Raji (cell line): ENCODE data around the gene MGAT5B.

Experiments used
- POLR2A ChIP-seq: IDR thresholded peaks from 2 replicates; pipeline ENCODE4 v1.6.1; 2011; ENCODE audit warnings: low read depth, low read length, control low read depth; ENCODE audit not compliant: insufficient read depth

MGAT5B gene

DNA sequence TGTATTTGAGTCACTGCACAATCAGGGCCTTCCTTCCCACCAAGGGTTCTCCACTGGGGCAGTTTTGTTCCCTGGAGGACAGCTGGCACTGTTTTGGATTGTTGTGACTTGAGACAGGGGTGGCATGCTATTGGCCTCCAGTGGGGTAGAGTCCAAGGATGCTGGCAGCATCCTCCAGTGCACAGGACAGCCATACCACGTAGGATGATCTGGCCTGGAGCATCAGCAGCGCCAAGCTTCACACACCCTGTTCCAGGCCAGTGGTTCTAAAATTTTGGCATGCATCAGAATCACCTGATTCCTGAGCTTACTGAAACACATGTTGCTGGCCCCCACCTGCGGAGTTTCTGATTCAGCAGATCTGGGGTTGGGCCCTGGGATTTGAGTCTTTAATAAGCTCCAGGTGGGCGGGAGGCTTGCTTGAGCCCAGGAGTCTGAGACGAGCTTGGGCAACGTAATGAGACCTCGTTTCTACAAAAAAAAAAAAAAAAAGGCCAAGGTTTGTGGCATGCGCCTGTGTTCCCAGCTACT is 83.2 kb downstream of the MGAT5B start:
- no peak for TF ChIP-seq POLR2A

DNA sequence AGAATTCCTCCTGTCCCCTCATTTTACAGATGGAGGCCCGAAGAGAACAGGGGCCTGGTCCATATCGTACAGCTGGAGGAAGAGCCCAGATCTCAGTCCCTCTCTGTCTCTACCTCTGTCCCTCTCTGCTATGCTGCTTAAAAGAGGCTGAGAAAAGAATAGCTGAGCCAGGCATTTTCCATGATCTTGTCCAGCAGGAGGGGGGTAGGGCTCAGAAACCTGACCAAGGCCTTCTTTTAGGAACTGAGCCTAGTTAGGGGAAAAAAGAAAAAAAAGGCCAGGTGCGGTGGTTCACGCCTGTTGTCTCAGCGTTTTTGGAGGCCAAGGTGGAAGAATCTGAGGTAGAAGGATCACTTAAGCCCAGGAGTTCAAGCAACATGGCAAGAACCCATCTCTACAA is 84.2 kb downstream of the MGAT5B start:
- TF ChIP-seq POLR2A = no peak

DNA sequence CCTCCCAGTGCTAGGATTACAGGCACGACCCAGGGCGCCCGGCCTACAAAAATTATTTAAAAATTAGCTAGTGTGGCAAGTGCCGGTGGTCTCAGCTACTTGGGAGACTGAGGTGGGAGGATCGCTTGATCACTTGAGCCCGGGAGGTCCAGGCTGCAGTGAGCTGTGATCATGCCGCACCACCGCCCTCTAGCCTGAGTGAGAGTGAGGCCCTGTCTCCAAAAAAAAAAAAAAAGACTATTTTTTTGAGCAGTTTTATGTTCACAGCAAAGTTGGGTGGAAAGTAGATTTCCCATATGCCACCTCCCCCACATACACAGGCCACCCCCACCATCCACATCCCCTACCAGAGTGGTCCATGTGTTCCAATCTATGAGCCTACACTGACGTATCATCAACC is 84.9 kb downstream of the MGAT5B start:
- 0 out of 2 replicates have a peak, but pooled peaks have one; percentile 9 for TF ChIP-seq POLR2A

DNA sequence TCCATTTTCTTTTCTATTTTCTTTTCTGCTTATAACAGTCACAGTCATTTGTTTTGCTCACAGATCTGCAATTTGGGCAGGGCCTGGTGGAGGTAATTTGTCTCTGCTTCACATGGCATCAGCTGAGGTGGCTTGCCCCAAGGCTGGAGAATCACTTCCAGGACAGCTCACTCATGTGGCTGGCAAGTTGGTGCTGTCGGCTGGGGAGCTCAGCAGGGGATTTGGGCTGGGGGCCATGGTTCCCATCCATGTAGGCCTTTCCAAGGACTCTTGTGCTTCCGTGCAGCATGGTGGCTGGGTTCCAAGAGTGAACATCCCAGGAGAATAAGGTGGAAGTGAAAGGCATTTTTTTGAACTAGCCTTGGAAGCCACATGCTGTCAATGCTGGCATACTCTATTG is 85.7 kb downstream of the MGAT5B start:
- no peak for TF ChIP-seq POLR2A

DNA sequence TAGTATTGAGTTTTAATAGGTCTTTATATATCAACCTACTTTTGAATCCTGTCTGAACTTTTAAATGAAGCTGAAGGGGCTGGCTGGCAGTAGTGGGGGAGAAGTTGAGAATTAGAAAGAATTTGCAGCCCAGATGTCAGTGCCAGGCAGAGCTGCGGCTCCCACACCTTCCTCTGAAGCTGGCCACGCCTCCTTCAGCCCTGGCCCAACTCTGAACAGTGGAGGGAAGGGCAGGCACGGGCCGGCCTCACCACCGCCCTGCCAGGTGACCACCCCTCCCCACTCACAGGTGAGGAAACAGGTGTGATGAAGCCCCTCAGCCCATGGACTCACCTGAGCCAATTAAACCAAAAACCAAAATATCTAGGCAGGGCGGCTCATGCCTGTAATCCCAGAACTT is 87.0 kb downstream of the MGAT5B start:
- TF ChIP-seq POLR2A = no peak

DNA sequence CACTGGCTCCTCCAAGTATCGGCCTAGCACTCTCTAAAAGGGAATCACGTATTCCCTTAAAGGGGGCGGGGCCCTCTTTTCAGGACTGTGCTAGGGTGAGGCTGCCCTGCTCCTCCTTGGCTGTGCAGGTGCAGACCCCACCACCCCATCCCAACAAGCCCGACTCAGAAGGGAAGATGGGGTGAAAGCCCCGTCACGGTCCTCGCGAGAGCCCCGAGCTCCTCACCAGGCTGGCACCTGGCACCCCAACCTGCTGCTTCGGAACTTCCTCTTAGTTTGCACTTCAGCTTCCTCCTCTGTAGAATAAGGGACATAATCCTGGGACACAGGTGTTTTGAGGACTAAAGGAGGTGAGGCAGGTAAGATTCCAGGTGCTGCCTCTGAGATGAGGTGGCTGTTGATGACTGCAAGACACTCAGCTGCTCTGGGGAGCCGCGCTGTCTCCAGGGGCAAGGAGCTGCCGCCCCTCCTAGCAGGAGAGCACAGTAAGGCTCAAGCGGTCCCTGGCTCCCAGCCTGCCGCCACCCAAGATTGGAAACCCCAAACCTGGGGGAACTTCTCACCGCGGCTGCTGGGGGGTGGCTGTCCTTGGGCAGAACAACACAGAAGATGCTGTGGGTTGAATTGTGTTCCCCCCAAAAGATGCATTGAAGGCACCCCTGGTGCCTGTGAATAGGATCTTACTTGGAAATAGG is 88.8 kb downstream of the MGAT5B start:
- TF ChIP-seq POLR2A = no peak; the same call in 1 of the 2 replicates

DNA sequence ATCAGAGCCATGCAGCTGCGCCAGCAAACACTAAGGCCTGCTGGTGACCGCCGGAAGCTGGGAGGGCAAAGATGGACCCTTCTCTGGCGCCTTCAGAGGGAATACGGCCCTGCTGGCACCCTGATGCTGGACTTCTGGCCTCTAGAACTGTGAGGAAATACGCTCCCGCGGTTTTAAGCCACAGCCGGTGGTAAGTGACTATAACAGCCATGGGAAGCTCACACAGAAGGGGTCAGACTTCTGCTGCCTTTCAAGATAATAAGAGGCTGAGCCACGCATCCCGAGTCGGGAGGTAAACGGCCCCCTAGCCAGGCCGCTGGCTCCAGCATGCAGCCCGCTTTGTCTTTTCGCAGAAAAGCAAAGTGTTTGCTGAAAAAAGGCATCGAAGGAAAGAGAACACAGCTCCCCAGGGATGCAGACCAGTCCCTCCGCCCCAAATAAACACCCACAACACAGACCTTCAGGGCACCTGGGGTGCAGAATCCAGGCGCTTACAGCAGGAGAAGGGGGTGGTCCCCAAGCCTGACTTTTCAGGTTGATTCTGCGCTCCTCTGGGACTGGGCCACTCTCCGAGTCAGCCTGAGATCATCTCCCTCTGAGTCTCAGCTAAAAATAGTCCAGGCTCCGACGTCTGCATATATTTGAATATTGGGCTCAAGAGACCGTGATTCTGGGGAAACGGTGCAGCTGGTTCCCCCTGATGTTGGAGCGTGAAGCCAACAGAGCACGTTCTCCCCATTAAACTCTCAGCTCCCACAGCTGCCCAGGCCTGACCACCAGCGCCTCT is 89.7 kb downstream of the MGAT5B start:
- TF ChIP-seq POLR2A = peak; percentile 39

DNA sequence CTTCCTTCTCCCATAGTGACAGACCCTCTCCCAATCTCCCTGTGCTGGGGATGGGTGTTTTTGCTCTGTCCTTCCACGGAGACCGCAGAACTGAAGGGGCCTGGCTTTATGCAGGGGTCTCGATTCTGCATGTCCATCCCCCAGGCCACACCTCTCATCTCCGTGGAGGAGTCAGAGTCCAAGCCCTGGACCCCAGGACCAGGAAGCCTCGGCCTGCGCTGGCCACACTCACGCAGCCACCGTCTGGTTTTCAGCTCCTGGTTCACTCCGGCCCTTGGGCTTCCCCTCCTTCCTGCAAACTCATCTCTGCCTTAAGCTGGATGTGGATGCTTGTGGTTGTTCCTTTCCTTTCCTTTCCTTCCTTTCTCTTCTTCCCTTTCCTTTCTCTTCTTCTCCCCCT is 90.8 kb downstream of the MGAT5B start:
- TF ChIP-seq POLR2A = no peak

DNA sequence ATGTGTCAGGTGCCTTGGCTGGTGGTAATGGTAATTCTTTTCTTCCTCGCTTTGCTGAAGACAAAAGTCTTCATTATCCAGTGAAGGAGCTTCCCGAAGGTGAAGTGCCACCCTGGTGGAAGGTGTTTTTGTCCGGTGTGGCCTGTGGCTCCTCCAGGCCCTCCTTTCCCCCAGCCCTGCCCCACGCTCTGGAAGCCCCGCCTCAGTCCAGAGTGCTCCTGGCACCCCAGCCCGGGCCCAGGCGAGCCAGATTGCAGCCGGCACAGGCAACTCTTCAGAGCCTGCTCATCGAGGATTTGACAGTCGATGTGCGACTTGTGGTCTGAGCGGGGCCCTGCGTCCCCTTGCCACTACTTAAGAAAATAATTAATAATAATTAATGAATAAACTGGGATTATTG is 93.7 kb downstream of the MGAT5B start:
- TF ChIP-seq POLR2A = no peak

DNA sequence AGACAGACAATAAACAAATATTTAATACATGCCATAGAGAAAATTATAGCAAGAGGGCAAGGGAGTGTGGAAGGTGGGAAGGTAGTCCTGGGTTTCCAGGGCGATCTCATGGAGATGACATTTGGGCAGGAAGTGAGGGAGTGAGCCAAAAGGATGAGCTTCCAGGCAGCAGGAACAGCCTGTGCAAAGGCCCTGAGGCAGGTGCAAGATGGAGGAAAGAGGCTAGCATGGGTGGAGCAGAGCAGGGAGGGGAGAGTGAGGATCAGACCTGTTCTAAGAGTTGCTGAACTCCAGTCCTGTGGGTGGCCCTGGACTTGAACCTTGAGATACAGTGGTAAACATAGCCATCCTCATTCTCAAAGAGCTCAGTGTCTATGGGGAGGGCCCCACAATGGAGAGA is 94.7 kb downstream of the MGAT5B start:
- no peak for TF ChIP-seq POLR2A

DNA sequence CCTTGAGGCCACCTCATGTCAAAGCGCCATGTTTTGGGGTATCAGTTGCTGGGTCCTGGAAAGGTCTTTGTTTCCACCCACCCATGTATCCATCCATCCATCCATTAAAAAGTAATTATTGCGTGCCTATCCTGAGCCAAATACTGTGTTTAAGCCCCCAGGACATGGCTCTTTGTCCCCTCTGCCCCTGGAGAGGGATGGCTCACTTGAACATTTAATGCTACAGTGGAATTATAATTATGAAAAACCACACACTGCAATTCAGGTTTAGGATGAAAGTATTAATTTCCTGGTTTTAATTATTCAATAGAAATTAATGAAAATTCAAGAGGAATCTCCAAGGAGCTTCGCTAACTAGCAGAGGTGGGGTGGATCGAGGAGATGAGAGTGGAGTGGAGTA is 97.8 kb downstream of the MGAT5B start:
- no peak for TF ChIP-seq POLR2A

DNA sequence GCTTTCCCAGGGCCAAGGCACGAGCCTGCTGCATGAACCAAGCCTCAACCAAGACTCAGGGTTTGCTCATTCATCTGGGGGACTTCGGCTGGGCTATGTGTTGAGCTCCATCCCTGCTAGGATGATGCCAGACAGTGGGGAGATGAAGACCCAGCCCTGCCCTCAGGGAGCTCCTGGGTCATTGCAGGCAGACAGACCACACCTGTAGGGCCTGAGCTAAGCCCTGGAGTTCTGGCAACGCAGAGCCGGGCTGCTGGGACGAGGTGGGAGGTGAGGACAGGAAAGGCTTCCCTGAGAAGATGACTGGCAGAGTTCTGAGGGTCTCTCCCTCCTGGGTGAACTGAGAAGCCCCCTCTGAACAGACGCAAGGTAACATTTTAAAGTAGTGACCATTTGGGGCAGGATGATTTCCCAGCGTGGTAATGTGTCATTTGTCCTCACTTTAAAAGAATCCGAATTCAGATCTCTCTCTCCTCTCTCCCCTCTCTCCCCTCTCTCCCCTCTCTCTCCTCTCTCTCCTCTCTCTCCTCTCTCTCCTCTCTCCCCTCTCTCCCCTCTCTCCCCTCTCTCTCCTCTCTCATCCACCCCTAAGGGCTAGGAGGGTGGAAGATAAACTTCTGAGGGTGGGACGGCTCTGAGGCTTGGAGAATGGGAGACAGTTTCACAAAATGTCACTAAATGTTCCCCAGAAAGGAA is 98.4 kb downstream of the MGAT5B start:
- TF ChIP-seq POLR2A = no peak

DNA sequence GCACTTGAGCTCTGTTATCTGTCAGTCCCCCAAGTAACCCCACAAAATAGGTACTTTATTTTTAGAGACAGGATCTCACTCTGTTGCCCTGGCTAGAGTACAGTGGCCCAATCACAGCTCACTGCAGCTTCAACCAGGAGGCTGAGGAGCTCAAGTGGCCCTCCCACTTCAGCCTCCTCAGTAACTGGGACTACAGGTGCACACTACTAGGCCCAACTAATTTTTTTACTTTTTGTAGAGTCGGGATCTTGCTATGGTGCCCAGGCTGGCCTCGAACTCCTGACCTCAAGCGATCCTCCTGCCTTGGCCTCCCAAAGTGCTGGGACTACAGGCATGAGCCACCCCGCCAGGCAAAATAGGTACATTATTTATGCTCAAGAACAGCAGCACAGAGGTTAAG is 99.6 kb downstream of the MGAT5B start:
- TF ChIP-seq POLR2A = no peak

DNA sequence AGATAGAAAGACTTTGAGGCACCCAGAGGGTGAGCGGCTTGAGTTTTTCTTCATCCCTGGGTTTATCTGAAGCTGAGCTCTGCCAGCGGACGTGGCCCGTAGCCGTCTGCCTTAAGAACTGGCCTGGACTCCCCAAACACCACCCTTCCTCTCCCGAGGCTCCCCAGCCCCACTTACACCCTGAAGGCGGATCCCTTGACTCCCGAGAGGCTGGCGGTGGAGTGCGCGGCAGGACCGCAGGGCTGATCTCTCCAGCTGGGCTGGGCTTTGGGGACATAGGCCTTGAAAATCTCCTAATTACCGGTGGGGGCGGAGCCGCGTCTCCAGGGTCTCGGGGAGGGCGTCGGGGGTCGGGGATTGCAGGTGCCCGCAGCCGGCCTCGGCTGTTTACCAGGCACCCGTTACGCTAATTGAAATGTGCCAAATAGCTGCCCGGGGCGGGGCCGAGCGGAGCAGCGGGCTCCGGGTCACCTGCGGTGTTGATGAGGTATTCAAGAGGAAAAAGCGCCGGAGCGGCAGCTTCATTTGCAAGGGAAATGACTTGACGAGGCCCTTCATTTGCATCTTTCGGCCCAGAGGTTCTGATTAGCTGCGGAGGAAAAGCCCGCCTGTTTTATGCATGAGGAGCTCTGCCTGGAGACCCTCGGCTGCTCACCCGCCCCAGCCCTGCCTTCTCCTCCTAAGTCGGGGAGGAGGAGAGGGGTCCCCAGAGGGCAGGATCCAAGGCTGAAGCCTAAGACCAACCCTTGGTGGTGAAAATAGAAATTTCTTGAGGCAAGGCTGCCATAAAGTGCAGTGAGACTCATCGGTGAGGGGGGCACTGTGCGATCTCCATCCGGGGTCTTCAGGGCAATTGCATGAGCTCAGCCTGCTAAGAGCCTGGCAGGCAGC is 100.7 kb downstream of the MGAT5B start:
- TF ChIP-seq POLR2A = peak; percentile 87
